ENCODE data around the gene DBNL.

Gene DBNL

DNA sequence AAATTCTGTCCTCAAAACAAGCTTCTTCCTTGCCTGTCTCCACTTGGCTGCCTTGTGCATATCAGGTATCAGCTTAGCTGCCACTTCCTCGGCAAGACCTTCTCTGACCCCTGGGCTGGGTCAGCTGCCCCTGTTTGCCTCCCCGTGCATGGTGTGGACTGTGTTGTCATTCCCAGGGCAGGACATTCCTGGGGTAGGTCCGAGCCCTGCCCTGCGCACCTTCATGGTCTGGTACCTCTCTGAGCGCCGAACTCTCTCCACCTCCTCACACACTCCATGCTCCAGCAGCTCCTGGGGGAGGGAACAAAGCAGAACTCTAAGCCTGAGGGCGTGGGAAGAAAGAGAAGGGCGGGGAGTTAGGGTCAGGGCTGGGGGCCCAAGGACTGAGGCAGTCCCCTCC, 34.0 kb downstream of the DBNL start:
- no peak for DNase-seq (ENCODE audit: low read depth)

DNA sequence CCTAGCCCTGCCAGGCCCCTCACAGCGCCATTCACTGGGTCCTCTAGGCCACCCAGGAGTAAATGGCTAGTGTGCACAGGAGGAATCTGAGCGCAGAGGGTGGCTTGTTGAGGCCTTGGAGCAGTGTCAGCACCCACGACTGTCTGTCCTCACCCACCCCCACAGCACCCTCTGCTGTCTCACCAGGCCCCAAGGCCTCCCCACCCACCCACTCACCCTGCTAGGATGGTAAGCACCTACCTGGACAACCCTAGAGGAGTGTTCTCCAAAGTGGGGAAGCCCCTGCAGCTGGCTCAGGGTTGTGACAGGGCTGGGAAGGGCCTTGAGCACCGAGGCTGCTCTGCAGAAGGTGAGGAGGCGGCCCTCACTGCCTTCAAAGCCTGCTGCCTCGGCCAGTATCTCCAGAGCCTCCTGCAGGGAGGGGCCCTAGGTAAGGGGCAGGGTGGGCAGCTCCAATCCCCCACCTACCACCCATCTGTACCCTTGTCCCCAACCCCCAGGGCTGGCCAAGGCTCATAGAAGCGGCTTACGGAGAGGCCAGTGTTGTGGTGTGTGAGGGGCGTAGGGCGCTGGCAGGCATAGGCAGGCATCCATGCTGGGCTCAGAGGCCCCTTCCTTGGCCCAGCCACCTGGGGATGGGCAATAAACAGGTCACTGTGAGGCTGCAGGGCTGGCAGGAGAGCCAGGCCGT, 35.0 kb downstream of the DBNL start:
- DNase-seq (ENCODE audit: low read depth), result no peak

DNA sequence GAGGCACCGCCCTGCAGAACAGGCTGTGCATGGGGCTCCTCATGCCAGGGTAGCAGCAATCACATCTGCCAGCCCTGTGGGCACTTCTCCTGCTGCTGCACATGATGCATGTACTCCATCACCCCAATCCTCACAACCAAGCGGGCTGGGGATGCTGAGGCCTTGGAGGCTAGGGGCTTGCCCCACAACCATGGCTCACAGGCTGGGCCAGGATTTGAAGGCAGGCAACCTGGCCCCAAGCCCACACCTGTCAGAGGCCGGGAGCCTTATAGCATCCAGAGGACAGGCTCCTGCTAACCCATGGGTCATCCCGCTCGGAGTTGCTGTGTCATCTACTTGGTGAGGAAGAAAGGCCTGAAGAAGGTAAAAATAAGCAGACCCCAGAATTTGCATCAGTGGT, 35.6 kb downstream of the DBNL start:
- DNase-seq (ENCODE audit: low read depth), result no peak

DNA sequence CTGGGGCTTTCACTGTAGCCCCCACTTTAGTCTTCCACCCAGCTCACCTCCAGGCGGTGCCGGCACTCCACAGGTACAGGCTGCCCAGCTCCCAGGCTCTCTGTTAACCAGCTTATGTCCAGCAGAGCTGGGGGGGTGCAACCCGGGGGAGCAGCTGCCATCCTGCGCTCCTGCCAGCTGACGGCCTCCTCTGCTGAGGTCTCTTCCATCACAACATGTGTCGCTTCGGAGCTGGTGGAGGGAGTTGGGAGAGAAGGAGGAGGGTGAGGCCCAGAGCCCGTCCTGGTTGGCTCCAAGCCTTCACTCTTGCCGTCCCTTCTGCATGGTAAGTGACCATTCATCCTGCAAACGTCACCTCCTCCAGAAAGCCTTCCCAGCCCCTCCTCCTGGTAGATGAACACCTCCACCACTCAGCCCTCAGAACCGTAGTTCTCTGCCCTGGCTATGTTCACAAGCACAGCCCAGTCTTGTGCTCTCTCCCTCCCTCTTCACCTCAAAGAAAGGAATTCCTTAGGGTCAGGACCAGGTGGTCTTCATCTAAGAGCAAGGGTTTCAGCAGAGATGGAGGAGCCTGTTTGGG, 36.3 kb downstream of the DBNL start:
- no peak for DNase-seq (ENCODE audit: low read depth)

DNA sequence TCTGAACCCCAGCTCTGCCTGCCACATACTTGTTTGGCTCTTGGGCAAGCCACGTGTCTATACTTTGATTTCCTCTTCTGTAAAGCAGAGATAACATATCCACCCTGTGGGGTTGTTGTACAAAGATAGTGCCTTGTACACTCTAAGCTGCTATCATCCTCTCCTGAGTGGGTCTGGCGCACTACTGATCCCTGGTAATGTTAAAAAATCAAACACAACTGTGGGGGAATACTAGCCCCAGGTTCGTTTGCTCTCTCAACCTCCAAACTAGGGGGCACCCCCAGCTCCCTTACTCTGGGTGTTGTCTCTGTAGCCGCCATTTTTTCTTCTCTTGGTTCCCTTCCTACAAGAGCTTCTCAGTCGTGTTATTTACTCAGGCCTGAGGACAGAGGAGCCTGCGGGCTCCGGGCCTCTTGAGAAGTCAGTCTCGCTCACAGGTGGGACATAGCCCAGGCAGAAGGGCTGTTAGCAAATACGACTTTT, 36.8 kb downstream of the DBNL start:
- no peak for DNase-seq (ENCODE audit: low read depth)

DNA sequence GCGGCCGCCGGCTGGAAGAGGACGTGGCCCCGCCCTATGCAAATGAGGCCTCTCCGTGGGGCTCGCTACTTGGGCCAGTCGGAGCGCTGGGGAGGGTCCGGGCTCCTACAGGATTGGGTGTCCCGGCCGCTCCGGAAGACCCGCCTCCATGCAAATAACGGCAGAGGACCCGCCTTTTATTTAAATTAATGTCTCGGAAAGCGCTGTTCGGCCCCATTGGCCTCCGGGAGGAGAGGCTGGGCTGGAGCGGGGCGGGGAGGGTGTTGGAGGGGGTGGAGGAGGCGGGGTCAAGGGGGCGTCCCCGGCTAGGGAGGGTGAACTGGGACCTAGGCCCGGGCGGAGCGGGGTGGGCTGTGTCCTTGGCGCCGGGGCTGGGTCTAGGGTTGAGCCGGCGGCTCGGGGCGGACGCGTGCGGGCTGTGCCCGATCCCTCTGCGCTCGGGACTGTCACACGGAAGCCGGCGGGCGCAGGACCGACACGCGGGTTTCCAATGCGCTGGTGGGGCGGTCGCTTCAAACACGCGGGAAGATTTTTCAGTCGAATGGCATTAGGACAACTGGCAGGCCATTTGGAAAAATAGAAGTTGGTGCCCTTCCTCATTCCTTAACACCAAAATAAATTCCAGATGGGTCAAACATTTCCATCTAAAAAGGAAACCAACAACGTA, 38.2 kb downstream of the DBNL start:
- DNase-seq (ENCODE audit: low read depth), result peak; percentile 98

DNA sequence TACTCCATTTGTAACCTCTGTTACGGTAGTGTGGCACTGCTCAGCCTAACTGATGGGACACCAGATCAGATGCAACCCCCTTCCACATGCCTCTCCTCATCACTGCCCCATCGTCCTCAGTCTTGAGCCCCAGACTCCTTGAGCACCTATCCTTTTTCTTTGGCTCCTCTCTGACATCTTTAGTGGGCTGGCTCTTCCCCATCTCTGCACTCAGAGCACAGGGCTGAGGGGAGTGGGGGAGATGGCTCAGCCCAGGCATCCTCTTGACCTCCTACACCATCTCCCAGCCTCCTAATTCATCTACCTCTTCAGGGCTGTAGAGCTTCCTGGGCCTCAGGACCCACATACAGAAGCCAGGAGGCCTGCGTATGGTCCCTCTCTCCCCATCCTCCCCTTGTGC, 39.3 kb downstream of the DBNL start:
- DNase-seq (ENCODE audit: low read depth), result no peak

DNA sequence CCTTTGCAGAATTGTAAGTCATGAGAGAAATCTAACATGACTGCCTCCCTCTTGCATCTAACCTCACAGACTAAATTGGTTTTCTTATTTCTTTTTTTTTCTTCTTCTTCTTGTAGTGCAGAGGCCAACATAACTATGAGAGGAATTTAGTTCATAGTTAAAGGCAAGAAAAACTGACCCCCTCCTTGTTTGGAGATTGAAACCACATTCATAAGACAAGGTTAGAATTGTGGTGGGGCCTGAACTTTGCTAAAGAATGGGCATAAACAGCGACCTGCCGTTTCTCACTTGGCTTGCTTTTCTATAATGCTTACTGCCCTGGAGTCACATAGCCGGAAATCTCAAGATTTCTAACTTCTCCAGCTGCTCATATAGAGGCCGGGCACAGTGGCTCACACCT, 40.2 kb downstream of the DBNL start:
- no peak for DNase-seq (ENCODE audit: low read depth)

DNA sequence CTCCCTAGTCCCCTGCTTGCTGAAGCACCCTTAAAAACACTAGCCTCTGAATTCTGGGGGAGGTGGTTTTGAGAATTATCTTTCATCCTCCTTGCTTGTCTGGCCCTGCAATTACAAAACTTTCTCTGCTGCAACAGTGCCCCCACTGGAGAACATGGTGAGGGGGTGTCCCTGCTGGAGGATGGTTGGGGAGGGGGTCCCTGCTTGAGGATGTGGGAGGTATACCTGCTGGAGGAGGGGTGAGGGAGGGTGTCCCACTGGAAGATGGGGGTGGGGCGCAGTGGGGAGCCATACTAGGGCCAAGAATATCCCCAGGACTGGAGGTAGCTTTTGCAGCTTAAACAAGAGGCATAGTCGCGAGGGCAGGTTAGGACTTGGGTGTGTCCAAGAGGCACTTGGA, 41.0 kb downstream of the DBNL start:
- no peak for DNase-seq (ENCODE audit: low read depth)

DNA sequence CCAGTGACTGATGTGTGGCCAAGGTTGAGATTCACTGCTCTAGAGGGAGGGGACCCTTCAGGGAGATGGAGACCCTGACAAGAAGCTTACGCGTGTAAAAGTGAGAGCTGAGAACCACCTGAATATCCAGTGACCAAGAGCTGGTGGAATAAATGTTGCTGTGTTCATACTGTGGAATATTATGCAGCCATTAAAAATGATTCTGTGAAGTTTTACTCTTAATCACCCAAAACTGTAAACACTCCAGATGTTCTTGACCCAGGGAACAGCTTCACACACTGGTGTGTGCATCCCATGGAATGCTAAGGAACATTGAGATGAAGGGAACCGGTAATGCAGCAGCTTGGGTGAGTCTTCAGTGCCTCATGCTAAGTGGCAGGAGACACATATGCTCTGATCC, 42.1 kb downstream of the DBNL start:
- DNase-seq (ENCODE audit: low read depth), result no peak

DNA sequence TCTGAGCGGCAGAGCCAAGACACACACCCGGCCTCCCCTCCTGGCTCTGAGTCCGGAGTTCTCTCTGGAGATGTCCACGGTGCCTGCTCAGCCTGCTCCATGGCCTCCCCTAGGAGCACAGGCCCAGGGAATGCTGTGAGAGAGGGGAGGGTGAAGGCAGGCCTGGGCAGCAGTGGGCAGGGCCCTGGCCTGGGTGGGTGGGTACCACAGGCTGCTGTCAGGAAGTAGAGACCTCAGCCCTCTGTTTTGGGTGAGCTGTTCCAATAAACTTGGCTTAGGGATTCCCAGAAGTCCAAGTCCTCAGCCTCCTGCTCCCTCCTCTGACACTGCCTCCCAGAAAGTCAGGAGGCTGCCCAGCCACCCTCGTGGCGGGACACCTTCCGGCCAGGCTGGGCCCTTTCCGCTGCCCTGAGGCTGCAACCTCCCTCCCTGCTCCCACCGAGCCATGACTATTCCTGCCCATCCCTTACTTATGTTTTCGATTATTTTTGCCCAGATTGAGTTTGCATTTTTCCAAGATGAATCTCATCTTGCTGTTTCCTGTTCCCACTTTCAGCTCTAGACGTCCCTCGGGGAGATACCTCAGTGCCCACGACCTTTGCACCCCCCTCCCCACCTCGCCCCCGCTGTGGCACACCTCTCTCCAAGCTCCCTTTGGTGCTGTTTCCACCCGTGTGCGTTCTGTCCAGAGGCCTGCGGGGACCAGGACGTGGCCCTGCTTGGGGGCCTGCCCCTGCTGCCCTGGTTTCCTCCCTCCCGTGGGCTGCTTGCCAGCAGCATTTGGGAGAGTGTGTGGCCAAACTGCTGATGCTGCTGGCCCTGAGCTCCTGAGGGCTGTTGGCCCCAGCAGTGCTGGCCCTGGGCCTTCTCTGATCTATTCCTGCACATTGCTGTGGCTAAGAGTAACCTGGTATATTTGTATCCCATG, 43.7 kb downstream of the DBNL start:
- peak; percentile 79 for DNase-seq (ENCODE audit: low read depth)

DNA sequence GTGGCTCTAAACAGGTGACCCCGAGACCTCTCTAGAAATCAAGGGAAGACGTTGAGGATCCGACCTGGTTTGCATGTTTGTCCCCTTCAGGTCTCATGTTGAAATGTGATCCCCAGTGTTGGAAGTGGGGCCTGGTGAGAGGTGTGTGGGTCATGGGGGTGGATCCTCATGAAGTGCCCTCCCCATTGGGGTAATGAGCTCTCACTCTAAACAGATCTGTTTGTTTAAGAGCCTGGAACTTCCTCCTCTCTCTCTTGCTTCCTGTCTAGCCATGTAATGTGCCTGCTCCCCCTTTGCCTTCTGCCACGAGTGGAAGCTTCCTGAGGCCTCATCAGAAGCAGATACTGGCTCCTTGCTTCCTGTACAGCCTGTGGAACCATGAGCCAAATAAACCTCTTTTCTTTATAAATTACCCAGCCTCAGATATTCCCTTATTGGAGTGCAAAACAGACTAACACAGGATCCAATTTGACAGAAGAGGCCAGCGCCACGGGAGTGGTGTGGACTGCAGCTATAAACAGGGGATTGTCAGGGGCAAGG, 48.7 kb downstream of the DBNL start:
- DNase-seq (ENCODE audit: low read depth), result no peak

DNA sequence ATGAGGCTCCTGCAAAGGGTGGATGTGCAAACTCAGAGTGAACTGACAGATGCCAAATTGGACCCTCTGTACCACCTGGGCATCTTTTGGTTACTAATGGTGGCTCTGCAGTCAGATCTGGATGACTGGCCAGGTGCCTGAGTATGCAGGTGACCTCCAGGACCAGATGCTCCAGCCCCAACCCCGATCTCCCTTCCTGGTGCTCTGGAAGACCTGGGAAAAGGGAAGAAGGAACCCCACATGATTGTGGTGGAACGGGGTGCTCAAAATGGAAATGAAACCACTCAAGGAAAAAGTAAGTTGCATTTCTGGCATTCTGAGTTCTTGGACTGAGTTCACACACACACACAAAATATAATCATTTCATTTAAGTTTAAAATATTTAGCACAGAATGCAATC, 49.9 kb downstream of the DBNL start:
- DNase-seq (ENCODE audit: low read depth), result no peak

DNA sequence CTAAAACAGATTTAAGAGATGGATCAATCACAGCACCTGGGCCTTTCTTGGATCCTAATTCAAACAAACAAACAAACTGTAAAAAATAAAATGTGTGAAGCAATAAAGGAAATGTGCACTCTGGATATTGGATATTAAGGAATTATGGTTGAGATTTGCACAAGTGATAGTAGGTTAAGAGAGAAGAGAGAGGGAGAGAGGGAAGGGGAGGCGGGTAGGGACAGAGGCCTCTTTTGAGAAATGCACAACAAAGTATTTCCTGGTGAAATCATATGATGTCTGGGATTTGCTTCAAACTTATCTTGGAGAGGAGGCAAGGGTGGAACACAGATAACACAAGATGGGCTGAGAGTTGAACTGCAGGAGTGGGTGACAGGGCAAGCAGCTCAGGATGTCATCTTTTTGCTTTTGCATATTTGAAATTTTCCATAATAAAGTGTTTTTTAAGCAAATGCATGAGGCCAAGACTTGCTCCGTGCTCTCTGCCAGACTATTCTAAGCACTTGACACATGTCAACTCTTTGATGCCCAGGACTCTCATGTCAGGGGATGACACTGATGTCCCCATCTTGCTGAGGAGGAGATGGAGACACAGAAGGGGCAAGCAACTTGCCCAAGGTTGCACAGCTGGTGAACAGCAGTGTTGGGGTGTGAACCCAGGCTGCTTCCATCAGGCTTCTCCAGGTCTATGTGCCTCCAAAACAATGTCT, 50.5 kb downstream of the DBNL start:
- DNase-seq (ENCODE audit: low read depth), result no peak

DNA sequence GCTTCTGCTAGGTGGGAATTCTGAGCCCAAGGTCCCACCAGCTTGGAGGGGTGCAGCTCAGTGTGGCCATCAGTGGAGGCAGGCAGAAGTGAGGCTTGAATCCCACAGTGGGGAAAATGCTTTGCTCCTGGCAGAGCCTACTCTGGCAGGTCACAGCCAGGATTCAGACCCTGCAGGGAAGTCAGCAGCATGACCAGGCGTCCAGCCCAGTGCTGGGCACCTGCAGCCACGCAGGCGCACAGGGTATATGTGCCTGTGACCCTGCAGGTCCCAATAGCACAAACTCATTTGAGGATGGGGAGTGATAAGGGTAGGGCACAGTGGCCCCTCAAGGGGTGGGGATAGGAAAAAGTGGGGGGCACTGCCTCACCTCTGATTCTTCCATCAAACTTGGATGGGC, 51.3 kb downstream of the DBNL start:
- DNase-seq (ENCODE audit: low read depth), result no peak

DNA sequence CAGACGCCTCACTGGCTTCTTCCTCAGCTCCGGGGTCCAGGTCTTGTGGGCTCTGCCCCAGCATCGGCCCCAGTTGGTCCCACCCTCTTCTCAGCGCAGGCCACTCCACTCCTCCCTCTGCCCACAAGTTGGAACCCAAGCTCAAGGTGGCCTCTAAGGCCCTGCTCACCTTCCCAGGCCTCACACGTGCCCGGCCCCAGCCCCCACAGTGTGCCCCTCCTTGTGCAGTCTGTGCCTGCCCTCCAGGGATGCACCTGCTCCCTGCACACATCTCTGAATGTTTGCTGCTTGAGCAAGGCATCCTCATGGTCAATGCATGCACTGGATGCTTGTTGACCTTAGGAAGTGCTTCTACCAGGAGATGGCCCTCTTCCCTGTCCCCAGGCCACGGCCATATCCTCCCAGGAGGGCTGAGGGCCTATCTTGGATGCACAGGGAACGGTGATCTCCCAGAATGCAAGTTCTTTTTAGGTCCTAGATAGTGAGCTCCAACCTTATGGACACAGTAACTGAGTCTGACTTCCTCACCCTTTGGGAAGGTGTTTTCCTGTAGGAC, 51.9 kb downstream of the DBNL start:
- DNase-seq (ENCODE audit: low read depth), result no peak

DNA sequence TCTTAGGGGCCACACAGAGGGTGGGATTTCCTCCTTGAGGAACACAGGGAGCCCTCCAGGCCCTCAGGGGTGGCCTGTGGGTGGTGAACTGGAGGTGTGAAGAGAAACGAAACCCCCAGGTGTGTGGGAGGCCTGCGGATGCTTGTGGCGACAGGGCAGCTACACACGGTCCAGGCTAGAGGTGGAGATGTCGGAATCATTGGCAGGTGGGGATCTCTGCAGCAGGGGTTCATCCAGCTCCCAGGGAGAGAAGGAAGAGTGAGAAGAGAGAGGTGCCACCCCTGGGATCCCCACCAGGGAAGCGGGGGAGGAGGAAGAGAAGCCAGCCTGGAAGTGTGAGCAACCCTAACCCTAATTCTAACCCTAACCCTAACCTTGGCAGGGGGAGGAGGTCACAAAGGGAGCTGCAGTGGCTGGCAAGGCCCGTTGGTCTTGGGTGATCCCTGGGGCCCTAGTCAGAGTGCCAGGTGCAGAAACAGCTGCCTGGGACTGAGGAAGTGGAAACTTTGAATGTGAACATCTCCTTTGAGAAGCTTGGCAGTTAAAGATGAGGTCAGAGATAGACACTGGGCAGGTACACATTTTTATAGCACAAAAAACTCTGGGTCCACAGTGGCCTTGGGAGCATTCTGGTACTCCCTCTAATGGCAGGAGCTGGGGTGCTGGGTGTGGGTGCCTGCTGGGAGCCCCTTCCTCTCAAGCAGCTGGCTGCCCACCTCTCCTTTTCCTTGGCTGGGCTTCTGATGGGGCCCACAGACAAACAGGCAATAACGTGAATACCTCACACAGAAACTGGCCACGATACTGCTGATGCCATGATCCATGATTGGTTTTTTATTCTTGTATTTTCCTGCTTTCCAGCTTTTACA, 52.8 kb downstream of the DBNL start:
- no peak for DNase-seq (ENCODE audit: low read depth)

DNA sequence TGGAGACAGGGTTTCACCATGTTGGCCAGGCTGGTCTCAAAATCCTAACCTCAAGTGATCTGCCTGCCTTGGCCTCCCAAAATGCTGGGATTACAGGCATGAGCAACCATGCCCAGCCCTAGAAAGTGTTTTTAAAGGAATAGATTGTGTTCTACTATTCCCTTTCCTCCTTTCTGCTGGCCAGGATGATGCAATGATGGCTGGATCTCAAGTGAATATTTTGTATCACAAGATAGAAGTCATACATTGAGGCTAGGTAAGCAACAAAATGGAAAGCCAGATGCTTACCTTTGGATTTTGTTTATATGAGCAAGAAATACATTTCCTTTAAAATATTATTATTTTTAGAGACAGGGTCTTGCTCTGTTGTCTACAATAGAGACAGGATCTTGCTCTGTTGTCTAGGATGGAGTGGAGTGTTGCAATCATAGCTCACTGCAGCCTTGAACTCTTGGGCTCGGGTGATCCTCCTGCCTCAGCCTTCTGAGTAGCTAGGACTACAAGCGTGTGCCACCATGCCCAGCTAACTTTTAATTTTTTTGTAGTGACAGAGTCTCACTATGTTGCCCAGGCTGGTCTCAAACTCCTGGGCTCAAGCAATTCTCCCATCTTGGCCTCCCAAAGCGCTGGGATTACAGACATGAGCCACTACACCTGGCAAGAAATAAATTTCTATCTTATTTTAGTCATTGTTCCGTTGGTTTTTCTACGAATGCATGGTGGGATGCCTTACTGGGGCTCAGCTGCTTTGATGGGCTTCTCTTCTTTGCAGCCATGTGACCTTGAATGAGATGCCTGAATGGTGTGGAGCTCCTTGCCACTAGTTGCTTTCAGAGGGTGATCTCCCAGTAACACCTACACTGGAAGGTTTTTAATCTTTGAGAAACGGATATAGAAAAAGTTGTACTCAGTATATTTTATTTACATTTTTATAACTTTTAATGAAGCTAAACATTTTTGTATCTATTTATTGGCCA, 53.9 kb downstream of the DBNL start:
- DNase-seq (ENCODE audit: low read depth), result no peak

DNA sequence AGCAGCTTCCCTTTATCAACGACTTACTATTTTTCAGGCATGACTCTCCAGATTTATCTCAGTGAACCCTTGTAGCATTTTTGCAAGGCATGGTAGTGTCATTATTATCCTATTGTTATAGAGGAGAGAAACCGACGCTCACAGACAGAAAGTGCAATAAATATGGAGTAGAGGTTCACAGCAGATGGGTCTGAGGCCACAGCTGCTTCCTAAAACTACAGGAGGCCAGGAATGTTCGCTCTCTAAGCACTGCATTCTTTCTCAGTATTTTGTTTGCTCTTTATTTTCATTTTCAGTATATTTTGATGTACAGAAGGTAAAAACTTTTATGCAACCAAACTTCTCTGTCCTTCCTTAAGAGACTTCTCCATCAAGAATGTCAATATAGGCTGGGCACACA, 55.2 kb downstream of the DBNL start:
- no peak for DNase-seq (ENCODE audit: low read depth)

Data from fibroblast of the conjunctiva (primary cell).